Kasumi-1 (cell line): Measurements from ENCODE around the gene ARHGEF37.
"Not testable (repeated sequence)": the region's sequence is repeated elsewhere in the genome, so short reads cannot be mapped to it uniquely, and the experiment has no call there.

Source experiments
- DNase-seq, 2 experiments: peaks; one replicate each; lab custom pipeline; 2025; lab: John Stamatoyannopoulos, UW

ARHGEF37 gene, protein sequence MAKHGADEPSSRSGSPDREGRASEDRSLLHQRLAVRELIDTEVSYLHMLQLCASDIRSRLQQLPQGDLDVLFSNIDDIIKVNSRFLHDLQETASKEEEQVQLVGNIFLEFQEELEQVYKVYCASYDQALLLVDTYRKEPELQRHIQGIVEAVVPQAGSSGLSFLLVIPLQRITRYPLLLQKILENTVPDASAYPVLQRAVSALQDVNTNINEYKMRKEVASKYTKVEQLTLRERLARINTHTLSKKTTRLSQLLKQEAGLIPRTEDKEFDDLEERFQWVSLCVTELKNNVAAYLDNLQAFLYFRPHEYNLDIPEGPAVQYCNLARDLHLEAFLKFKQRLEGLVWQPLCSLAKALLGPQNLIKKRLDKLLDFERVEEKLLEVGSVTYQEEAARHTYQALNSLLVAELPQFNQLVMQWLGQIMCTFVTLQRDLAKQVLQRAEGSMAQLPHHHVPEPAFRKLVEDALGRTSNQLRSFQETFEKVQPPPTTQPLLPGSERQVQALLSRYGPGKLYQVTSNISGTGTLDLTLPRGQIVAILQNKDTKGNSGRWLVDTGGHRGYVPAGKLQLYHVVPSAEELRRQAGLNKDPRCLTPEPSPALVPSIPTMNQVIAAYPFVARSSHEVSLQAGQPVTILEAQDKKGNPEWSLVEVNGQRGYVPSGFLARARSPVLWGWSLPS

DNA sequence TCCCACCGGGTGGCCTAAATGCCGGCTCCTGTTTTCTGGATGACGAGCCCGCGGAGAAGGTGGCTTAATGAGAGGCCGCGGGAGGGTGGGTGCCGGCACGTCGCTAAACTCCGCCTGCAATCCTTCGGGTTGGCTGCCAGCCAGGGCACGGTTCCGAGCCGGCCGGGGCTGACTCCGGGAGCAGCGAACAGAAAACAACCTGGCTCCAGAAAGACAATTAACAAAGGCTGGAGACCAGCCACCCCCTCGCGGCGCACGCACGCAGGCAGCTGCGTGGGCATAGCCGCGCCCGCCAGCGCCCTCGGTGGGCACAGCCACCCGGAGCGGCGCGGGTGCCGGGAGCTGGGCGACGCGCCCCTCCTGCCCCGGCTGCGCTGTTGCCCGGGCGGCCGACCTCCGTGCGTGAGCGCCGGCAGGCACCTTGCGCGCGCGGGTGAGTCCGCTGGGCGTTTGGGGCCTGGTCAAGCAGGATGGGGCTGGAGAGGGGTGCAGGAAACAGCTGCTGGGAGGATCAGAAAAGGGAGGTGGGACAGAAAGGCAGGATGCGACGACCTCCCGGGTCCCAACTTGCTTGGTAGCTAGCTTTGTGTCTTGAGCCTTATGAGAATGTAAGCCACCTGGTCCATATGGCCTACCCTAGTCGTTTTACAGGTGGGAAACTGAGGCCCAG is at the start of gene ARHGEF37:
Gene ARHGEF37, plus strand, starts transcription at position 307 of the 670 bp plus-strand sequence. CDS start 16,272 bp downstream, outside the sequence.
- no peak for DNase-seq

DNA sequence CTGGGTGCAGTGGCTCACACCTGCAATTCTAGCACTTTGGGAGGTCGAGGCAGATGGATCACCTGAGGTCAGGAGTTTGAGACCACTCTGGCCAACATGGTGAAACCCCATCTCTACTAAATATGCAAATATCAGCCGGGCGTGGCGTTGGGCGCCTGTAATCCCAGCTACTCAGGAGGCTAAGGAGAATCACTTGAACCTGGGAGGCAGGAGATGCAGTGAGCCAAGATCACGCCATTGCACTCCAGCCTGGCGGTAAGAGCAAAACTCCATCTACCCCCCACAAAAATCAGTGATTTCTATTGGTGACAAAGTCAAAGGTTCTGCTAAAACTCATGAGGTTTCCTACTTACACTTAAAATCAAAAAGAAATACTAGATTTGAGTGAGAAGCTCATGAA is 48.9 kb upstream of the ARHGEF37 start:
- no peak for DNase-seq

DNA sequence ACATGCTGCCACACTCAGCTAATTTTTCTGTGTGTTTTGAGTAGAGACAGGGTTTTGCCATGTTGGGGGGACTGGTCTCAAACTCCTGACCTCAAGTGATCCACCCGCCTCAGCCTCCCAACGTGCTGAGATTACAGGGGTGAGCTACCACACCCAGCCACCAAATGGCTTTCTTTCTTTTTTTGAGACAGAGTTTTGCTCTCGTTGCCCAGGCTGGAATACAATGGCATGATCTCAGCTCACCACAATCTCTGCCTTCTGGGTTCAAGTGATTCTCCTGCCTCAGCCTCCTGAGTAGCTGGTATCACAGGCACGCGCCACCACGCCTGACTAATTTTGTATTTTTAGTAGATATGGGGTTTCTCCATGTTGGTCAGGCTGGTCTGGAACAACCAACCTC is 45.5 kb upstream of the ARHGEF37 start:
- DNase-seq, result not testable (repeated sequence)

DNA sequence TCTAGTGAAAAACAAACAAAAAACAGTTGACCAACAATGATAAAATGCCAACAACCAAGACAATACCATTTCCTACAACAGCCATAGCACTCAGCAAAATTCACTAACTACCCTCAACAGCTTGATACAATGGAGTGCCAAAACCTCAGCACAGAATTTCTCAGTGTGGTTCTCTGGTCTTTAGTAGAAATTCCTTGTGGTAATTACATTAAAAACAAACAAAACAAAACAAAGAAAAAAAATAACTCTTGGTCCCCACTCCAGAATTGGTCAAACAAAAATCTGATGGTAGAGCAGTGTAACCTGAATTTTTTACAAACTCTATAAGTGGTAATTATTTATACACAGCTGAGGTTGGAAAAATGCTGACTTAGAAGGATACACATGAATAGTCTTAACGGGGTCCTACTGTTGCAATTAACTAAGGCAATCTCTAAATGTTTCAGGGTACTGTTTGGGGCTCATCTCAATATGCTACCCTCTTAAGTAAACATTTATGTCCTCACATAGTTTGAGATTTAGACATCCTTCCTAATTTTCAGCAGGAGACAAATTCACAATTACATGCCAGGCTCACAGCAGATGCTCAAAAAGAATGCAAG is 43.8 kb upstream of the ARHGEF37 start:
- DNase-seq, result no peak

DNA sequence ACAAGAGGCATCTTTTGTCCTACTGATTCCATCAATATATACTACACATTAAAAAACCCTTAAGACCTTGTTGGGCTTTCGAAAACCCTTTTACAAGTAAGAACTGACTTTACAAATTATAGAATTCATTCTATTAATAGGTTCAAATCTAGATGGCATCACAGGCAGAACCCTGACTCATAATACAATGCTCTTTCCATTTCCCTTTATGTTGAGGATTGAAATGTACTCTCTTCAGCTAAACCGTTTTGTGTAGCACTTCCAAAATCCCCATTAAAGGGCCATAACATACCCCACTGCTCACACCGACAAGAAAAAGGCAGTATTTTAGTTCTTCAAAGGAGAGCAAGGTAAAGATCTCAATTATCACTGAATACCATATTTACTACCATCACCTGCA is 41.2 kb upstream of the ARHGEF37 start:
- DNase-seq, result no peak

DNA sequence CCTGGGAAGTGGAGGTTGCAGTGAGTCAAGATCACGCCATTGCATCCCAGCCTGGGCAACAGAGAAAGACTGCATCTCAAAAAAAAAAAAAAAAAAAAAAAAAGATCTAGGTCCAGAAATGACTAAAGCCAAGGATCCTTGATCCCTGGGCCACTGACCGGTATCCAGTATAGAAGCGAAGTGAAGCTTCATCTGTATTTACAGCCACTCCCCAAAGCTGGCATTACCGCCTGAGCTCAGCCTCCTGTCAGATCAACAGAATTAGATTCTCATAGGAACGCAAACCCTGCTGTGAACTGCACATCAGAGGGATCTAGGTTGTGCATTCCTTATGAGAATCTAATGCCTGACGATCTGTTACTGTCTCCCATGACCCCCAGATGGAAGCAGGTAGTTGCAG is 39.4 kb upstream of the ARHGEF37 start:
- DNase-seq, result no peak

DNA sequence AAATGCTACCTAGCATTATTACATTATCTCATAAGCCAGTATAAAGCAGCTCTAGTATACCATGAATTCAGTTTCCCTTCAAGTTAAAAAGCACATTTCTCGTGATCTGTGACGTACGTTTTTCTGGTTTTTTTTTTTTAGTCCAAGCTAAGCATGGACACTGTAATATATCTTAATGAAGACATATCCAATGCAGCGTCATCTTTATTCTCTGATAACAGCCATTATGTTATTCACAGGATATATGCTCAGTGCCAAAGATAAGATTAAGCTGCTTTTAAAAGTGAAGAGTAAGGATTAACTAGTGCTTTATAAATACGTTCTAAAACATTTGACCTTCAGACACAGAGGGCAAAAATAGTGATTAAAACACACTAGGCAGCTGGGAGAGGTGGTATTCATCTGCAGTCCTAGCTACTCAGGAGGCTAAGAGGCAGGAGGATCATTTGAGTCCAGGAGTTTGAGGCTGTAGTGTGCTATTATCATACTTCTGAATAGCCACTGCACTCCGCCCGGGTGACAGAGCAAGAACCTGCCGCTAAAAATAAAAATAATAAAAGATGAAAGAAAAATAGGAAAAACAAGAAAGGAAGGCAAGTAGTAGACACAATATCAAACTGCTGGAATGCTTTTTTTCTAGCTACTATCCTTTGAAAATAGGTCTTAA is 37.8 kb upstream of the ARHGEF37 start:
- no peak for DNase-seq

DNA sequence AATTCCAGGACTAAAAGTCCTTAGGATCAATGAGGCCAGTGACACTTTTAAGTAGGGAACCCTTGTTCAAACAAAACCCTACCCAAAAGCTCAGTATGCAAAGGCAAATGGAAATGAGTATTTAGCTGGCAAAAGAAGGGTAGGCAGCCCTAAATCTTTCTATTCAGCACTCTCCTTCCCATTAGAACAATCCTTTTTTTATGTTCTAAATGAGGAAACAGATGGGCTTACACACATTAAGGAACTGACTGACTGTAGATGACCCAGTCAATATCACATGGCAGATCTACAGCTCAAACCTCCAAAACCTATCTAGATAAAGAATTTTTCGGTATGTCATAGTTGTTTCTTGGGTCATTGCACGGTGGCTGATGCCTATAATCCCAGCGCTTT is 37.3 kb upstream of the ARHGEF37 start:
- DNase-seq, result peak; percentile 52 to 74

DNA sequence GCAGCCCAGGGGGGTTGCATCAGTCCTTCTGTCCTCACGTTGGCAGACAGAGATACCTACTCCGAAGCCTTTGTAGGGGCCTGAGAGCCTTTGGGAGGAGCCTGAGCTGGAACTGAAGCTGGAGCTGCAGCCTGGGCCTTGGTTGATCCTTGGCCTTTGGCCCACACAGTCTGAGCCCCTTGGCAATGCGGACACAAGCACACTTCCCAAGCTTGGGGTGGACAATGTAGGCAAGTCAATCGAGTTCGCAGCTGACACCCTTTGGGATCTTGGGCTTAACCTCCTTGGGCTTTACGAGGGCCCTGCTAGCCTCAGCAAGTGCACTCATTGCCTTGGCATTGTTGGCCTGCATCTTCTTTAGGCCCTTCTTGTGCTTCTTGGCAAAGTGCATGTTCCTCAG is 36.0 kb upstream of the ARHGEF37 start:
- DNase-seq, result no peak

DNA sequence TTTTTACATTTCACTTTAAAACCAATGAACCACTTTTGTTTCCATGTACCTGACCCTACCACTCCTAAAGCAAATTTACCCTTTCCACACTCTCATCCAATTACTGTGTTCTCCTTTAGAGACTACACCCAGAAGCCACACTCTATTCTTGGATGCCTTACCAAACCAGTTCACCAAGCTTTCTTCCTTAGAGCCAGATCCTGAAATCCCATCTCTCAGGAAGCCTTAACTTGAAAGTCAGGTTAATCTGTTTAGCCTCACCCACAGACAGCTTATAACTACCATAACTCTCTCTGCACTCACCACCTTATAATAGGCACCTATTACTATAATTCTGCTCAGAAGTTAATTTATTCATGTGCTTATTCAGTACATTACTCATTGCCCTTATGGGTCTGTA is 34.3 kb upstream of the ARHGEF37 start:
- no peak for DNase-seq

DNA sequence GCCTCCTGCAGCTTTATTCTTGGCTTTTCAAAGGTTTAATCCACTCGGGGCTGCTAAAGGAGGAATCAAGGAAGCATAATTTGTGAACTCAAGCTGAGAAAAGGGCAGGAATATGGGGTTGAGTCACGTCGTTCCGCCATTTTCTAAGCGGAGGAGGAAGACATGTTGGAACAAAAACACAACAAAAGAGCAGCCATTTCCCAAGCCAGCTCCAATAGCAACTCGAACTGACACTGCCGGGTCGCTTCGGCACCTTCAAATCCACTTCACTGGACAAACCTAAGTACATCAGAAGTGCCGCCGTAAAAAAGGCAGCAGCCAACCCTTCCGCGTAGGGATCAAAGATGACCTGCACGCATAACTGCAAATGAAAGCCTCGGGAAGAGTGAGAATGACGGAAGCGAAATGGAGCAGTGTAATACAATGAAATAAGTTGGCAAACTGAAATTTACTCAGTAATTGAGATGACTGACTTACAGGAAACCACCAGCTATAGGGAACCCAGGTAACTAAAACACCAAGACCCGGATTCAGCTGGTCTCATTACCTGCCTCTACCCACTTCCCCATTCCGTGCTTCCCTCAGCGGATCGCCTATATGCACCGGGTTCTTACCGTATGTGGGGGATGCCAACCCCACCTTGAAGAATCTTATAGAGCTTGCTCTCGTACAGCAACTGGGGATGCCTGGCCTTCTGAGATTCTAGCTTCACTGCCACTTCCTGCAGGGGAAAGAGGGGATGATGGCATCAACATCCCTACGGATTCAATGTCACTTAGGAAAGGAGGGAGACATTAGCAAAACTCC is 31.6 kb upstream of the ARHGEF37 start:
- peak; percentile 50 to 58 for DNase-seq

DNA sequence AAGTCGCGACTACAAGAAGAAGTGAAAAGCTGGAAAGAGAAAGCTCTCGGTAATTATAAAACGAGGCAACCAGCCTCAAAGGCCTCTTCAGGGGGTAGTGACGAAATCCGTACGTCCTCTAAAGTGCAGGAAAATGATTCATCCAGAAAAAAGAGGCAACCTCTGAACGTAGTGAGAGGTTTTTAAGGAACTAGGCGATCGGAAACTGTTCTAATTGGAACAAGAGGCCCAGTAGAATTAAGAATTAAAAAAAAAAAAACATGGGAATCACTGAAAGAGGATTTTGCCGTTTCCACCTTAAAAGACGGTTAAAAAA is 31.1 kb upstream of the ARHGEF37 start:
- DNase-seq, result peak; percentile 49 to 58

DNA sequence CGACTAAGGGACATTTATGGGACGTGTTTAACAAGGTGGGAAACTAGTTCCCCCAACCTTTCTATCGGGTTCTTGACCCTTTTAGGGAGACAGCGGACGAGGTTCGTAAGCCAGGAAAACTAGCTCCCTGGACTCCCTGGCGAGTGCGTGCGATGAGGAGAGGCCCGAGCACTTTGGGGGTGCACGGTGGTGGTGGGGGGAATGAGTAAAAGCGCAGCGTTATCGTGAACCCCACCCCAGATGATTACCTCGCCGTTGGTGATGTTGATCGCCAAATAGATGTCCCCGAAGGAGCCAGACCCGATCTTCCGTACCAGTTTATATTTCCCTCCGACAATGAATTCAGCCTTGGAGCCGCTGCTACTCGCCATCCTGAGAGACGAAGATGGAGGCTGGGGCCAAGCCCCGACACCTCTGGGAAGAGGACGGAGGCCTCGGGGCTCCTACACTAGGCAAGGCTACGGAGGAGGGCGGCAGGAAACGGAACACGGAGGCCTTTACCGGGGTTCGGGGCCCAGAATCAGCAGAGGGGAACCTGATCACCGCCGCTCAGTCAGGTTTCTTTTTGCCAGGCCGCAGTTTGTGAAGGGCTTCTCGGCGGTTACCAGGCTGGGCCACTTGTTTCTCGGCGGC is 30.6 kb upstream of the ARHGEF37 start:
- no peak for DNase-seq

DNA sequence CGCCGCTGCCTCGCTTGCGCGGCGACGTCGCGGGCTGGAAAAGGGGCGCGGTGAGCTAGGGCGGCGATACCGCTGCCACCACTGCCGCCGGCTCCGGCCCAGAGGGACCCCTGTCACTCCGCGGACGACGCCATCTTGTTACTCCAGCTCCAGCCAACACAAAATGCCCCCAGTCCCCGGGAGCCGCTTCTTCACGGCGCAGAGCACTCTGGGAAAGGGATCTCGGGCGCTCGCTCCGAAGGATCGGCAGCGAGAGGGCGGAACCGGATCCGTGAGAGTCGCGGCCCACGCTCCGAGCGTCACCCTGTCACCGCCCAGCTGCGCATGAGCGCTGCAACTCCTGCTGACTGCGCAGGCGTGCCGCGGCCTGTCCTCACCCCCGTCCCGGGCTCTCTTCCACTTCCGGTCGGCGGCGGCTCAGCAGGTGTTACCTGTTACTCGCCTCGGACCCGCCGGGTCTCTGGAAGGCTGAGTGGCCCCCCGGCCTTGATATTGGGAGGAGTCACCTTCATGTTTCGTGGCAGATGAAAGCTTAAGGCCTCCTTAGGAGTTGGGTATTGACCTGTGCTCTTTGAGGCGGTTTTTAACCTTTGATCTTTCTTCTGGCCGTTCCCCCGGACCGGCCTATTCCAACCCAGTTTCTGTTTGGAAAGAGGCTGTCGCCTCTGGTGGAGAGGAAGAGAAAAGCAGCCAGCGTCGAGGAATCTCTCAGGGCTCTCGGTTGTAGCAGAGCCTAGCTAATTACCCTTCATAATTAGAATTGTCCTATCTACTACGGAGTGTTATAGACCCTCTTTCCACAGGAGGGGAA is 29.9 kb upstream of the ARHGEF37 start, which contains the start of gene CSNK1A1:
Gene CSNK1A1, minus strand, starts transcription at position 213 of the 811 bp plus-strand sequence. CDS start 475 bp downstream, outside the sequence.
- DNase-seq, result peak; percentile 97 to 98

DNA sequence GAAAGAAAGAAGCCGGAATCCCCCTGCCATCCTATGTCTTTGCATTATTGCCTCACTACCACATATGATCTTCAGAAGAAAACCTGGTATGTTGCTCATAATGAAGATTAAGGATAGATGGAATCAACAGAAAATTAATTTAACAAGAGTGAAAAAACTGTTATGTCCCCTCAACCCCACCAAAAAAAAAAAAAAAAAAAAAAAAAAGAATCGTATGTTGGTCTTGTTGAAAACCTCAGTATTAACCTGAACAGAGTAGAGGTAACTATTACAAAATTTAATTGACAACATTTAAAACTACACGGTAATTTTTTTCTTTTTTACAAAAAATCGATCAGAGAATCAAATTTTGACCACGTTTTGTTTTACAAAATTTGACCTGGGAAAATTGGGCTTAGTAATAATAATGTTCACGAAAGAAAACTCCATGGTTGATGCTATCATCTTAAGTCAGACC is 29.2 kb upstream of the ARHGEF37 start:
- no peak for DNase-seq

DNA sequence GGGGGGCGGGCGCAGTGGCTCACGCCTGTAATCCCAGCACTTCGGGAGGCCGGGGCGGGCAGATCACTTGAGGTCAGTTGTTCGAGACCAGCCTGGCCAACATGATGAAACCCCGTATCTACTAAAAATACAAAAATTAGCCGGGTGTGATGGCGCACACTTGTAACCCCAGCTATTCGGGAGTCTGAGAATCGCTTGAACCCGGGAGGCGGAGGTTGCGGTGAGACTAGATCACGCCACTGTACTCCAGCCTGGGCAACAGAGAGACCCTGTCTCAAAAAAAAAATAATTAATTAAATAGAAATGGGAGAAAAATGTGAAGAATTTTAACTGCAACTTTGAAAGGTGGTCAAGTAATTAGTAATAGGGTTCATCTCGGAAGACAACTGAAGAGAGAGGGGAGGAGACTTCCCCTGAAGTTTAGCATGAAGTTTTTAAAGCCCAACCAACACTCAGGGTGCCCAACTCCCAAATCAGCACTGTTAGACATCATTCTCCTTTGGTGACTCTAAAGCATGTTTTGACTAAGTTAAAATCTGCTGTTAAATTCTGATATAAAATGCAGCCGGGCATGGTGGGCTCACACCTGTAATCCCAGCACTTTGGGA is 28.6 kb upstream of the ARHGEF37 start:
- peak in 1 of 2 experiments; percentile 9 for DNase-seq

DNA sequence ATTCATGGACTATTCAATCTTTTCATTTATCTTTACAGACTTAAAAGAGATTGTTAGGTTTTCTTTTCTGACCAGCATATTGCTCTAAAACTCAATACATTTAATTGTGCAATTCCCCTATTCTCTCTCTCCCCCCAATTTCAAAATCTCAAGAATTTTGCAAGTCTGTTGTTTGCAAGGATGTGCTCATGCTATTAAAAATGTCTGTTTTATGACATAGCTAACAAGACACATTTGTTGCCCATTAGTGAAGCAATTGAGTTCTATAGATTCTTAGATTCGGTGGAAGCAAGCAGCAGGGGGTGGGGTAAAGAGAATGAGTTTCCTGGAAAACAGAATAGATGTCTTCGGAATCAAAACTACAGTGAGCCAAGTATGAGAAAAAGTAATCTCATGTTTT is 21.6 kb upstream of the ARHGEF37 start:
- DNase-seq, result no peak

DNA sequence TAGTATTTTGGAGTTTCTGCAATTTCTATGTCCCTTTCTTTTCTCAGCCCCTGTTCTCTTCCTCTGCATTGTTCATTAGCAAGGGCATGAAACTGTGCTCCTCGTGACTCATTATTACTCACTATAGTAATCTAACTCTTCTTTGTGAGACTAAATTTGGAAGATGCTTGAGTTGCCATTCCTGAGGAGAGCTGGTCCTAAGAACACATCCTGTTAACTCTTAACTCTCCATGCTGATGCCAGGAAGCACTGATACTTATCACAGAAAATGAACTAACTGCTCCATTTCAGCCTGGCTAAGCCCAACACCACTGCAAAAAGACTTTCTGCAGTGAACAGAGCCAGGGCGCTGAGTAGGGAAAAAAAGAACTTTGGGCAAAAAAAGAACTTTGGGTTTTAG is 19.4 kb upstream of the ARHGEF37 start:
- peak; percentile 48 to 64 for DNase-seq

DNA sequence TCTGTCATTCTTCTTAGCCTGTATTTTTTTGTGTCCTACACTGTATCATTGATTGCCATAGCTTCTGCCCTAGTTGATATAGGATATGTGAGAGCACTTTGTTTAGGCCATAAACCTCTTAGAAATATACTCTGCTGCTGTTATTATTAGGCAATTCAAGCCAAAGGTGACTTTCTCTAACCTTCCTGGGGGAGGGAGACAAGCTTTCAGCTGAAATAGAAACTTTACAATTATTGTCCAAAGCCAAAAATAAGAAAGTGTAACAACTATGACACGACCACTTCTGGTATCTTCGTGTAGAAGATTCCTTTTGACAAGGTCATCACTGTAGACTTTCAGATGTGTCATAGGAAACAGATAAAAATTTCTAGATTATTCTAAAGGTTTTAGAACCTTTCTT is 17.8 kb upstream of the ARHGEF37 start:
- no peak for DNase-seq
